HEK293 (cell line): ENCODE results near the gene GARIN5A.

Experiments
- CTCF ChIA-PET: fragments of 350-600 bp; formaldehyde crosslinking; extraction: SDS; loops from one replicate; lab custom pipeline; 2021; ENCODE audit warnings: antibody characterized with exemption; lab: Yijun Ruan, JAX
- POLR2A ChIA-PET: fragments of 300-600 bp; formaldehyde crosslinking; extraction: SDS; loops from one replicate; lab custom pipeline; 2020; ENCODE audit warnings: antibody characterized with exemption, inconsistent platforms; lab: Yijun Ruan, JAX
- H3K27ac ChIP-seq: fragments of 200-500 bp; sonication (Bioruptor generic); 2 replicates; pipeline ENCODE4 v1.5.1; 2014; ENCODE audit warnings: low read depth, low read length, control low read depth, inconsistent platforms; ENCODE audit errors: extremely low read depth
- H3K36me3 ChIP-seq, 2 experiments: fragments of 200-500 bp in 1 of 2; sonication (Bioruptor generic) in 1 of 2; 1 replicate in 1 of 2; 2 replicates in 1 of 2; pipeline ENCODE4 v1.5.1; 2014 to 2017; ENCODE audit warnings: inconsistent platforms in 2 of 2, low read length in 2 of 2; ENCODE audit not compliant: control insufficient read depth in 2 of 2, insufficient read depth in 1 of 2
- H3K4me1 ChIP-seq: fragments of 200-500 bp; sonication (Bioruptor generic); 2 replicates; pipeline ENCODE4 v1.5.1; 2014; ENCODE audit warnings: mild to moderate bottlenecking, low read length, inconsistent platforms; ENCODE audit not compliant: control insufficient read depth, insufficient read depth
- H3K4me3 ChIP-seq: 2 replicates; pipeline ENCODE4 v1.5.1; 2011; ENCODE audit warnings: low read depth, mild to moderate bottlenecking, control low read depth, low read length, moderate library complexity
- H3K9me3 ChIP-seq: fragments of 200-500 bp; sonication (Bioruptor generic); 2 replicates; pipeline ENCODE4 v1.5.1; 2014; ENCODE audit warnings: low read depth, low read length, inconsistent platforms; ENCODE audit not compliant: control insufficient read depth, insufficient read depth
- BCL11A ChIP-seq: fragments of 450-650 bp; formaldehyde crosslinking; IDR thresholded peaks from 2 replicates; pipeline ENCODE4 v1.5.1; 2016; ENCODE audit warnings: low read depth, missing biosample characterization, missing genetic modification characterization
- ELK4 ChIP-seq: IDR thresholded peaks from 2 replicates; pipeline ENCODE4 v1.6.1; 2011; ENCODE audit warnings: mild to moderate bottlenecking, low read depth, low read length, borderline replicate concordance
- KLF1 ChIP-seq: fragments of 450-650 bp; formaldehyde crosslinking; IDR thresholded peaks from 2 replicates; pipeline ENCODE4 v1.5.1; 2016; ENCODE audit warnings: missing biosample characterization, missing genetic modification characterization
- KLF7 ChIP-seq: fragments of 450-650 bp; formaldehyde crosslinking; IDR thresholded peaks from 2 replicates; pipeline ENCODE4 v1.5.1; 2016; ENCODE audit warnings: missing biosample characterization, missing genetic modification characterization, borderline replicate concordance
- KLF8 ChIP-seq: fragments of 450-650 bp; formaldehyde crosslinking; IDR thresholded peaks from 2 replicates; pipeline ENCODE4 v1.5.1; 2016; ENCODE audit warnings: missing biosample characterization, missing genetic modification characterization
- KLF9 ChIP-seq: fragments of 450-650 bp; formaldehyde crosslinking; IDR thresholded peaks from 2 replicates; pipeline ENCODE4 v1.5.1; 2016; ENCODE audit warnings: missing biosample characterization, missing genetic modification characterization, low read depth
- OVOL3 ChIP-seq: fragments of 450-650 bp; formaldehyde crosslinking; IDR thresholded peaks from 2 replicates; pipeline ENCODE4 v1.5.1; 2016; ENCODE audit warnings: missing biosample characterization, missing genetic modification characterization
- PRDM1 ChIP-seq: fragments of 450-650 bp; formaldehyde crosslinking; IDR thresholded peaks from 2 replicates; pipeline ENCODE4; 2016; ENCODE audit warnings: missing biosample characterization, missing genetic modification characterization
- SP3 ChIP-seq: fragments of 450-650 bp; formaldehyde crosslinking; IDR thresholded peaks from 2 replicates; pipeline ENCODE4 v1.5.1; 2016; ENCODE audit warnings: missing biosample characterization, missing genetic modification characterization
- WT1 ChIP-seq: fragments of 450-650 bp; formaldehyde crosslinking; IDR thresholded peaks from 2 replicates; pipeline ENCODE4 v1.5.1; 2016; ENCODE audit warnings: missing biosample characterization, missing genetic modification characterization
- ZBTB1 ChIP-seq: fragments of 450-650 bp; formaldehyde crosslinking; IDR thresholded peaks from 2 replicates; pipeline ENCODE4 v1.5.1; 2016; ENCODE audit warnings: missing biosample characterization, missing genetic modification characterization
- ZBTB11 ChIP-seq: fragments of 450-650 bp; formaldehyde crosslinking; conservative IDR thresholded peaks from 2 replicates; pipeline ENCODE4 v1.5.1; 2016; ENCODE audit warnings: low read depth, missing biosample characterization, missing genetic modification characterization
- ZBTB20 ChIP-seq: fragments of 450-650 bp; formaldehyde crosslinking; IDR thresholded peaks from 2 replicates; pipeline ENCODE4 v1.5.1; 2016; ENCODE audit warnings: missing biosample characterization, missing genetic modification characterization
- ZBTB21 ChIP-seq: fragments of 450-650 bp; formaldehyde crosslinking; IDR thresholded peaks from 2 replicates; pipeline ENCODE4 v1.5.1; 2017; ENCODE audit warnings: missing biosample characterization, missing genetic modification characterization
- ZNF140 ChIP-seq: fragments of 450-650 bp; formaldehyde crosslinking; IDR thresholded peaks from 2 replicates; pipeline ENCODE4 v1.5.1; 2016; ENCODE audit warnings: missing biosample characterization, missing genetic modification characterization
- ZNF157 ChIP-seq: fragments of 450-650 bp; formaldehyde crosslinking; IDR thresholded peaks from 2 replicates; pipeline ENCODE4 v1.5.1; 2016; ENCODE audit warnings: missing biosample characterization, missing genetic modification characterization
- ZNF169 ChIP-seq: fragments of 450-650 bp; formaldehyde crosslinking; IDR thresholded peaks from 2 replicates; pipeline ENCODE4 v1.5.1; 2016; ENCODE audit warnings: missing biosample characterization, missing genetic modification characterization
- ZNF221 ChIP-seq: fragments of 450-650 bp; formaldehyde crosslinking; IDR thresholded peaks from 2 replicates; pipeline ENCODE4 v1.5.1; 2017; ENCODE audit warnings: missing biosample characterization, missing genetic modification characterization, borderline replicate concordance
- ZNF239 ChIP-seq: fragments of 450-650 bp; formaldehyde crosslinking; IDR thresholded peaks from 2 replicates; pipeline ENCODE4 v1.5.1; 2016; ENCODE audit warnings: missing biosample characterization, missing genetic modification characterization
- ZNF366 ChIP-seq: fragments of 450-650 bp; formaldehyde crosslinking; conservative IDR thresholded peaks from 2 replicates; pipeline ENCODE4 v1.5.1; 2016; ENCODE audit warnings: missing biosample characterization, missing genetic modification characterization
- ZNF426 ChIP-seq: fragments of 450-650 bp; formaldehyde crosslinking; IDR thresholded peaks from 2 replicates; pipeline ENCODE4 v1.5.1; 2017; ENCODE audit warnings: missing biosample characterization, missing genetic modification characterization, mild to moderate bottlenecking, inconsistent platforms, moderate library complexity
- ZNF473 ChIP-seq: fragments of 450-650 bp; formaldehyde crosslinking; IDR thresholded peaks from 2 replicates; pipeline ENCODE4 v1.5.1; 2017; ENCODE audit warnings: missing biosample characterization, missing genetic modification characterization
- ZNF501 ChIP-seq: fragments of 450-650 bp; formaldehyde crosslinking; IDR thresholded peaks from 2 replicates; pipeline ENCODE4 v1.5.1; 2016; ENCODE audit warnings: missing biosample characterization, missing genetic modification characterization
- ZNF596 ChIP-seq: fragments of 450-650 bp; IDR thresholded peaks from 2 replicates; pipeline ENCODE4 v1.5.0; 2018; ENCODE audit warnings: missing biosample characterization, mild to moderate bottlenecking, missing genetic modification characterization, moderate library complexity
- ZNF76 ChIP-seq: fragments of 450-650 bp; formaldehyde crosslinking; IDR thresholded peaks from 2 replicates; pipeline ENCODE4; 2016; ENCODE audit warnings: low read depth, missing biosample characterization, missing genetic modification characterization, borderline replicate concordance
- TF ChIP-seq, protein P1 (sequence below): fragments of 450-650 bp; formaldehyde crosslinking; IDR thresholded peaks from 2 replicates; pipeline ENCODE4 v1.5.1; 2016; ENCODE audit warnings: missing biosample characterization, missing genetic modification characterization
- TF ChIP-seq, protein P2 (sequence below): fragments of 450-650 bp; formaldehyde crosslinking; IDR thresholded peaks from 2 replicates; pipeline ENCODE4 v1.5.1; 2016; ENCODE audit warnings: missing biosample characterization, missing genetic modification characterization

Gene GARIN5A

DNA sequence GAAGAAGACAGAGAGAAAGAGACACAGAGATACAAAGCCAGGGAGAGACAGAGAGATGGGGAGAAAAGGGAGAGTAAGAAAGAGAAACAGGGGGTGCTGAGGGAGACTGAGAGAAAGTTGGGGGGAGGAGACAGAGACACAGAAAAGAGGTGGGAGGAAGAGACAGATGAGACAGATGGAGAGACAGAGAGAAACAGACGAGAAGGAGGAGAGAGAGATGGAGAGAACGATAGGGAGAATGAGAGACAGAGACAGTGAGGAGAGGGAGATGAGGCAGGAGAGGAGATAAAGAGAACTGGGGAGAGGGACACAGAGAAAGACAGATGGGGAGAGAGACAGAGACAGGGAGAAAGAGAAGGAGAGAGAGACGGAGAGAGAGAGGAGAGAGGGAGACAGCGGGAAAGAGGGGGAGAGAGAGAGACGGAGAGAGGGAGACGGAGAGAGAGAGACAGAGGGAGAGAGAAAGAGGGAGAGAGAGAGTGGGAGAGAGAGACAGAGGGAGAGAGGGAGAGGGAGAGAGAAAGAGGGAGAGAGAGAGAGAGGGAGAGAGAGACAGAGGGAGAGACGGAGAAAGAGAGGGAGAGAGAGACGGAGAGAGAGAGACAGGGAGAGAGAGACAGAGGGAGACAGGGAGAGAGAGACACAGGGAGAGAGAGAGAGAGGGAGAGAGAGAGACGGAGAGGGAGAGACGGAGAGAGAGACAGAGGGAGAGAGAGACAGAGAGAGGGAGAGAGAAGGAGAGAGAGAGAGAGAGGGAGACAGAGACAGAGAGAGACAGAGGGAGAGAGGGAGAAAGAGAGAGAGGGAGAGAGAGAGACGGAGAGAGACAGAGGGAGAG lies 21.8 kb upstream of the GARIN5A start (continued):
- TF ChIP-seq ZNF596 (tag by site-specific recombination) (peak; percentile 98), SP3 (no peak), KLF9 (no peak), ZNF169 (peak; percentile 99), ZBTB11 (tag by site-specific recombination) (no peak), ZNF501 (tag by site-specific recombination) (no peak), ZBTB20 (tag by site-specific recombination) (no peak), ZNF76 (no peak), ZBTB21 (tag by site-specific recombination) (no peak), ZNF239 (tag by site-specific recombination) (no peak), ZNF426 (tag by site-specific recombination) (no peak), KLF7 (no peak), ZNF221 (tag by site-specific recombination) (no peak), WT1 (tag by site-specific recombination) (no peak), ELK4 (no peak), OVOL3 (tag by site-specific recombination) (no peak), KLF8 (no peak), ZNF366 (tag by site-specific recombination) (peak; percentile 97)
- TF ChIP-seq, protein P1, sequence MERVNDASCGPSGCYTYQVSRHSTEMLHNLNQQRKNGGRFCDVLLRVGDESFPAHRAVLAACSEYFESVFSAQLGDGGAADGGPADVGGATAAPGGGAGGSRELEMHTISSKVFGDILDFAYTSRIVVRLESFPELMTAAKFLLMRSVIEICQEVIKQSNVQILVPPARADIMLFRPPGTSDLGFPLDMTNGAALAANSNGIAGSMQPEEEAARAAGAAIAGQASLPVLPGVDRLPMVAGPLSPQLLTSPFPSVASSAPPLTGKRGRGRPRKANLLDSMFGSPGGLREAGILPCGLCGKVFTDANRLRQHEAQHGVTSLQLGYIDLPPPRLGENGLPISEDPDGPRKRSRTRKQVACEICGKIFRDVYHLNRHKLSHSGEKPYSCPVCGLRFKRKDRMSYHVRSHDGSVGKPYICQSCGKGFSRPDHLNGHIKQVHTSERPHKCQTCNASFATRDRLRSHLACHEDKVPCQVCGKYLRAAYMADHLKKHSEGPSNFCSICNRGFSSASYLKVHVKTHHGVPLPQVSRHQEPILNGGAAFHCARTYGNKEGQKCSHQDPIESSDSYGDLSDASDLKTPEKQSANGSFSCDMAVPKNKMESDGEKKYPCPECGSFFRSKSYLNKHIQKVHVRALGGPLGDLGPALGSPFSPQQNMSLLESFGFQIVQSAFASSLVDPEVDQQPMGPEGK (tag by site-specific recombination), result 0 out of 2 replicates have a peak, but pooled peaks have one; percentile 12

- Histone ChIP-seq H3K27ac (no peak overlapping the region), H3K9me3 (no peaks in the 10 kb centered on the region), H3K4me3 (no peak overlapping the region), H3K36me3 (no peaks in the 10 kb centered on the region), H3K4me1 (peaks cover 7% of the 10 kb centered on the region)
- CTCF ChIA-PET, result interaction anchor here (0.5 to 0.7 kb wide), 5 partner anchors 24 to 585 kb away, joined by 3 to 4 read pairs (median 4); no protein-coding TSS in a partner anchor
- POLR2A ChIA-PET, result interaction anchor here (1.5 kb wide), 1 partner anchor 14 kb away, joined by 8 read pairs; the partner anchor contains the start of gene JOSD2
- TF ChIP-seq, protein P2, sequence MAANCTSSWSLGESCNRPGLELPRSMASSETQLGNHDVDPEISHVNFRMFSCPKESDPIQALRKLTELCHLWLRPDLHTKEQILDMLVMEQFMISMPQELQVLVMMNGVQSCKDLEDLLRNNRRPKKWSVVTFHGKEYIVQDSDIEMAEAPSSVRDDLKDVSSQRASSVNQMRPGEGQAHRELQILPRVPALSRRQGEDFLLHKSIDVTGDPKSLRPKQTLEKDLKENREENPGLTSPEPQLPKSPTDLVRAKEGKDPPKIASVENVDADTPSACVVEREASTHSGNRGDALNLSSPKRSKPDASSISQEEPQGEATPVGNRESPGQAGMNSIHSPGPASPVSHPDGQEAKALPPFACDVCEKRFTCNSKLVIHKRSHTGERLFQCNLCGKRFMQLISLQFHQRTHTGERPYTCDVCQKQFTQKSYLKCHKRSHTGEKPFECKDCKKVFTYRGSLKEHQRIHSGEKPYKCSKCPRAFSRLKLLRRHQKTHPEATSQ (tag by site-specific recombination), result no peak
- TF ChIP-seq BCL11A (tag by site-specific recombination), result no peak
- no peak for TF ChIP-seq ZNF473 (tag by site-specific recombination)
- TF ChIP-seq ZBTB11 (tag by site-specific recombination), result no peak
- no peak for TF ChIP-seq ZNF140 (tag by site-specific recombination)
- TF ChIP-seq ZNF157, result no peak
- TF ChIP-seq PRDM1 (tag by site-specific recombination), result no peak
- no peak for TF ChIP-seq ZBTB1 (tag by site-specific recombination)
- TF ChIP-seq KLF1 (tag by site-specific recombination), result no peak
These were observed 20.4 kb upstream of the GARIN5A start for GRCh38 chr19:50497022-50497405.
